GM18858 (cell line): ENCODE measurements around the gene HSF2BP.
"Not testable (repeated sequence)": the region's sequence is repeated elsewhere in the genome, so short reads cannot be mapped to it uniquely, and the experiment has no call there.

Experiments used
- ATAC-seq: cut with Tn5 transposase; IDR thresholded peaks from one replicate; pipeline ENCODE4 v1.9.1; 2021; ENCODE audit not compliant: unreplicated experiment

The HSF2BP gene

GRCh38 chr21:43599728-43600127, 59.6 kb downstream of the HSF2BP start:
- no peak for ATAC-seq

- ATAC-seq = no peak
These were observed 60.7 kb downstream of the HSF2BP start for GRCh38 chr21:43598416-43599120.

- ATAC-seq = no peak
These were observed 61.6 kb downstream of the HSF2BP start for GRCh38 chr21:43597540-43598250.

- no peak for ATAC-seq
These were observed 62.2 kb downstream of the HSF2BP start for GRCh38 chr21:43597052-43597451.

GRCh38 chr21:43596616-43597015, 62.7 kb downstream of the HSF2BP start:
- ATAC-seq = no peak

- not testable (repeated sequence) for ATAC-seq
These were observed 63.5 kb downstream of the HSF2BP start for GRCh38 chr21:43595769-43596168.

GRCh38 chr21:43593078-43593477, 66.2 kb downstream of the HSF2BP start:
- ATAC-seq = no peak

- no peak for ATAC-seq
These were observed 67.7 kb downstream of the HSF2BP start for GRCh38 chr21:43591571-43591970.

- no peak for ATAC-seq
These were observed 69.1 kb downstream of the HSF2BP start for GRCh38 chr21:43590194-43590593.

GRCh38 chr21:43588957-43589356, 70.3 kb downstream of the HSF2BP start:
- no peak for ATAC-seq

- ATAC-seq = no peak
These were observed 73.3 kb downstream of the HSF2BP start for GRCh38 chr21:43585924-43586413.

GRCh38 chr21:43585514-43585913, 73.8 kb downstream of the HSF2BP start:
- ATAC-seq = no peak

- no peak for ATAC-seq
These were observed 77.8 kb downstream of the HSF2BP start for GRCh38 chr21:43581453-43581852.

- ATAC-seq = no peak
These were observed 80.5 kb downstream of the HSF2BP start for GRCh38 chr21:43578677-43579303.

- ATAC-seq = no peak
These were observed 83.8 kb downstream of the HSF2BP start for GRCh38 chr21:43575473-43575844.

GRCh38 chr21:43574741-43575472, 84.4 kb downstream of the HSF2BP start:
- no peak for ATAC-seq

- ATAC-seq = no peak
These were observed 85.4 kb downstream of the HSF2BP start for GRCh38 chr21:43573921-43574320.

GRCh38 chr21:43572446-43572845, 86.8 kb downstream of the HSF2BP start:
- ATAC-seq = no peak

GRCh38 chr21:43571976-43572375, 87.3 kb downstream of the HSF2BP start:
- ATAC-seq = no peak

GRCh38 chr21:43570195-43570594, 89.1 kb downstream of the HSF2BP start:
- ATAC-seq = not testable (repeated sequence)

GRCh38 chr21:43562451-43562850, 96.8 kb downstream of the HSF2BP start:
- ATAC-seq = not testable (repeated sequence)
